Neural progenitor cell (in vitro differentiated cells): ENCODE measurements around the gene CIITA. TPM values are rescaled to one million over a fixed set of nuclear protein-coding genes. Genes with fewer than 3 reads are reported as not detected.

Experiments used
- DNase-seq: peaks from one replicate; pipeline ENCODE4 v3.0.0-alpha.2; 2016; ENCODE audit warnings: low spot score
- H2AFZ ChIP-seq: fragments of 200-600 bp; sonication (generic); replicated peaks from 2 replicates; pipeline ENCODE4 v1.6.1; 2016; ENCODE audit warnings: antibody characterized with exemption
- H3F3A ChIP-seq: fragments of 200-600 bp; sonication (generic); 2 replicates; pipeline ENCODE4 v1.6.1; 2016; ENCODE audit warnings: antibody characterized with exemption, low read depth
- H3K27ac ChIP-seq: fragments of 200-600 bp; sonication (generic); 2 replicates; pipeline ENCODE4 v1.5.1; 2016; ENCODE audit warnings: mild to moderate bottlenecking
- H3K27me3 ChIP-seq: fragments of 200-600 bp; sonication (generic); 2 replicates; pipeline ENCODE4 v1.6.1; 2016; ENCODE audit warnings: mild to moderate bottlenecking, moderate library complexity
- H3K36me3 ChIP-seq: fragments of 200-600 bp; sonication (generic); 2 replicates; pipeline ENCODE4 v1.5.1; 2016
- H3K4me1 ChIP-seq: fragments of 200-600 bp; sonication (generic); 2 replicates; pipeline ENCODE4 v1.6.1; 2016; ENCODE audit warnings: mixed run types
- H3K4me2 ChIP-seq: fragments of 200-600 bp; sonication (generic); 2 replicates; pipeline ENCODE4 v1.6.1; 2016
- H3K4me3 ChIP-seq: fragments of 200-600 bp; sonication (generic); 2 replicates; pipeline ENCODE4 v1.5.1; 2016
- H3K79me2 ChIP-seq: fragments of 200-600 bp; sonication (generic); 2 replicates; pipeline ENCODE4 v1.6.1; 2016; ENCODE audit warnings: low read depth
- H3K9ac ChIP-seq: fragments of 200-600 bp; sonication (generic); 2 replicates; pipeline ENCODE4 v1.6.1; 2016
- H3K9me3 ChIP-seq: fragments of 200-600 bp; sonication (generic); 2 replicates; pipeline ENCODE4 v1.5.1; 2016; ENCODE audit warnings: low read depth
- H4K20me1 ChIP-seq: fragments of 200-600 bp; sonication (generic); 2 replicates; pipeline ENCODE4 v1.6.1; 2016; ENCODE audit warnings: low read depth
- H3K27ac Mint-ChIP-seq: 3 replicates; pipeline ENCODE4 v1.8.0; 2021; ENCODE audit warnings: mixed read lengths
- H3K27me3 Mint-ChIP-seq: 2 replicates; pipeline ENCODE4 v1.8.0; 2022; ENCODE audit warnings: low read depth, mild to moderate bottlenecking, inconsistent platforms, moderate library complexity, mixed read lengths; ENCODE audit not compliant: insufficient read depth
- H3K36me3 Mint-ChIP-seq: 3 replicates; pipeline ENCODE4 v1.8.0; 2021; ENCODE audit warnings: mixed read lengths
- H3K4me1 Mint-ChIP-seq: 3 replicates; pipeline ENCODE4 v1.8.0; 2021; ENCODE audit warnings: mixed read lengths
- H3K4me3 Mint-ChIP-seq: 3 replicates; pipeline ENCODE4 v1.8.0; 2021; ENCODE audit warnings: mild to moderate bottlenecking, moderate library complexity, mixed read lengths
- H3K9me3 Mint-ChIP-seq: 3 replicates; pipeline ENCODE4 v1.8.0; 2020; ENCODE audit warnings: mixed read lengths
- CTCF ChIP-seq: fragments of 200-600 bp; sonication (generic); IDR thresholded peaks from 2 replicates; pipeline ENCODE4 v1.5.1; 2017; ENCODE audit warnings: antibody characterized with exemption, mild to moderate bottlenecking
- EZH2 ChIP-seq: fragments of 200-600 bp; sonication (generic); IDR thresholded peaks from 2 replicates; pipeline ENCODE4 v1.6.1; 2017; ENCODE audit warnings: antibody characterized with exemption, mild to moderate bottlenecking, moderate library complexity
- EZH2phosphoT487 ChIP-seq: fragments of 200-600 bp; sonication (generic); IDR thresholded peaks from 2 replicates; pipeline ENCODE4 v1.6.1; 2017; ENCODE audit warnings: antibody characterized with exemption
- total RNA-seq: library from RNA; depleted of rRNA; stranded (reverse); fragments of >200 nt; gene quantifications from 2 replicates; pipeline ENCODE4 v1.2.3, GENCODE V29; 2015; ENCODE audit warnings: low replicate concordance

Gene CIITA
- total RNA-seq, 1 donor from 2014 or later: not detected

- Histone ChIP-seq H3K36me3 (no peaks in the 10 kb centered on the region), H3F3A (peaks cover 26% of the 10 kb centered on the region), H3K27me3 (peaks cover 16% of the 10 kb centered on the region), H3K4me1 (peaks cover 39% of the 10 kb centered on the region), H3K79me2 (peaks cover 25% of the 10 kb centered on the region), H3K4me2 (peak overlapping the region; percentile 84), H3K27ac (no peak overlapping the region), H3K9me3 (no peaks in the 10 kb centered on the region), H3K4me3 (peak overlapping the region; percentile 95), H2AFZ (peak overlapping the region; percentile 88), H3K9ac (no peak overlapping the region), H4K20me1 (peaks cover 28% of the 10 kb centered on the region)
- Mint-ChIP-seq H3K4me1 (peaks cover 53% of the 10 kb centered on the region), H3K27ac (no peak overlapping the region), H3K9me3 (no peaks in the 10 kb centered on the region), H3K4me3 (peak overlapping the region; percentile 88), H3K27me3 (no peaks in the 10 kb centered on the region), H3K36me3 (no peaks in the 10 kb centered on the region)
- TF ChIP-seq EZH2phosphoT487: no peak
- no peak for TF ChIP-seq CTCF
- no peak for TF ChIP-seq EZH2
- no peak for DNase-seq
These were observed 68.2 kb downstream of the CIITA start for GRCh38 chr16:10945065-10945787.

DNA sequence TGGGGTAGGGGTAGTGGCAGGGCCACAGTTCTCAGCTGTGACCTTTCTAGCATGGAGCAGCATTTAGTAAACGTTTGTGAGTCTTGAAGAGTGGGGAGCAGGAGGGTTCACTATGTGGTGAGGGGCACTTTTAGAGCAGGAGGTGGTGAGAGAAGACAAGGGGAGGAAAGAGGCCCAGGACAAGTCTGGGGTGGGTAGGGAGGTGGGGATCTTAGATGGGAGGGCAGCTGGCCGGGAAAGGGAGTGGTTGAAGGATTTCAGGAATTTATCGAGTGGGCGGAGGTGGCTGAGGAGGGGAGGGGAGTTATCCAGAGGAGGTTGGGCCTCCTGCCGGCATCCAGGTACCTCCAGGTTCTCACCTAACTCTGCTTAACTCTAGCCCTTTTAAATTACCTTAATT lies 69.3 kb downstream of the CIITA start:
- Histone ChIP-seq H3K27me3 (peaks cover 12% of the 10 kb centered on the region), H3K27ac (no peak overlapping the region), H3K9me3 (no peaks in the 10 kb centered on the region), H3K4me3 (no peak overlapping the region), H3K79me2 (peaks cover 14% of the 10 kb centered on the region), H3K4me2 (no peak overlapping the region), H4K20me1 (peaks cover 17% of the 10 kb centered on the region), H3K36me3 (no peaks in the 10 kb centered on the region), H2AFZ (no peak overlapping the region), H3K4me1 (peaks cover 35% of the 10 kb centered on the region), H3F3A (peaks cover 27% of the 10 kb centered on the region), H3K9ac (no peak overlapping the region)
- Mint-ChIP-seq H3K36me3 (no peaks in the 10 kb centered on the region), H3K9me3 (no peaks in the 10 kb centered on the region), H3K27me3 (no peaks in the 10 kb centered on the region), H3K27ac (no peak overlapping the region), H3K4me3 (peak overlapping the region; percentile 88), H3K4me1 (peaks cover 42% of the 10 kb centered on the region)
- TF ChIP-seq EZH2 (no peak), EZH2phosphoT487 (no peak), CTCF (no peak)
- DNase-seq: peak; percentile 42

GRCh38 chr16:10947211-10947787 lies 70.3 kb downstream of the CIITA start:
- Histone ChIP-seq H3K27me3 (peaks cover 6% of the 10 kb centered on the region), H3K9me3 (no peaks in the 10 kb centered on the region), H3K4me3 (no peak overlapping the region), H3F3A (peaks cover 31% of the 10 kb centered on the region), H3K9ac (no peak overlapping the region), H3K27ac (no peak overlapping the region), H4K20me1 (peaks cover 13% of the 10 kb centered on the region), H3K4me2 (no peak overlapping the region), H2AFZ (no peak overlapping the region), H3K4me1 (peaks cover 39% of the 10 kb centered on the region), H3K36me3 (no peaks in the 10 kb centered on the region), H3K79me2 (peaks cover 12% of the 10 kb centered on the region)
- DNase-seq: no peak
- TF ChIP-seq EZH2phosphoT487 (no peak), EZH2 (no peak), CTCF (no peak)
- Mint-ChIP-seq H3K36me3 (no peaks in the 10 kb centered on the region), H3K4me1 (peaks cover 42% of the 10 kb centered on the region), H3K27ac (no peak overlapping the region), H3K4me3 (no peak overlapping the region), H3K27me3 (no peaks in the 10 kb centered on the region), H3K9me3 (no peaks in the 10 kb centered on the region)
